Measurements from ENCODE around the gene C1orf105. TPM values are rescaled to one million over a fixed set of nuclear protein-coding genes. Genes with fewer than 3 reads are reported as not detected.

The C1orf105 gene
- total and polyA plus RNA-seq, 10 of the 15 experiments (the other 5 are each of a cell fraction or from before 2014, with no cell fraction given), result not detected

DNA sequence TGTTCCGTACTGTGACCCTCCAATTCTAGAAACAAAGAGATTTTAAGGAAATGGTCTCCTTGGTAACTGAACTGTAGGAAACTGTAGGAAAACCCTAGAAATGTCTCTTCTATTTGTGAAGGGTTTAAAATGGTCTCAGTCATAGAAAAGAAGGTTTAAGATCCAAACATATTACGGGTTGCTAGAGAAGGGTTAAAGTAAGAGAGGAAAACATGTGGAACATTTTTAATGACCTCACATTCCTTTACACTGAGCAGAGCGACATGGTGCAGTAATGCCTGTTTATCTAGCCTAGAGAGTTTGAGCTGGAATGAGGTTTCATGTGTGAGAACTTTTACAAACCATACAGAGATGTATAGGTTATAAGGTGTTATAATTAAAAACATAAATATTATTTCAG, 36.9 kb upstream of the C1orf105 start (continued):
- no peak for TF ChIP-seq ZNF687 (IDR thresholded peaks at IDR 0.05)

DNA sequence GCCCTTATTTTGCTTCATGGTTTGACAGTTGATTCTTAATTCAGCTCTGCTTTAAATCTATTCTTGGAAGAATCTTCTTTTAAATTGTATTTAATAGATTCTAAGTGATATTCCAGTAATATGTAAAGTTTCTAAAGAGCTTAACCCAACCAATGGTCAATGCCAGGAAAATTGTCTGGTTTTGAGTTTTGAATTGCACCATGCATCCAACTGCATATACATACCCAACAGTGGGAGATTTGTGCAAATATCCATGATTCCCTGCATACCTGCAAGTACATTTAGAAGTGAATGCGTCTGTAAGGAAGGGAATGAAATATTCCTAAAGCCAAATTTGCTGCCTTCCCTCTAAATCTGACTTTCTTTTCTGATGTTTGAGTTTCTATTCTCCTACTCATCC, 35.8 kb upstream of the C1orf105 start:
- WGBS (ENCODE audit: insufficient coverage, insufficient replicate concordance, low lambda C conversion rate, missing lambda C conversion rate), result 30% methylated on average over 1 of the region's 1 CpG
- TF ChIP-seq LARP7 (IDR thresholded peaks at IDR 0.05) (no peak), CBX3 (IDR thresholded peaks at IDR 0.05; ENCODE audit: borderline replicate concordance, low read depth) (no peak), SMARCA5 (IDR thresholded peaks at IDR 0.05) (no peak), MTA2 (IDR thresholded peaks at IDR 0.05; ENCODE audit: low read depth) (no peak), IRF3 (IDR thresholded peaks at IDR 0.05) (no peak), EZH2 (IDR thresholded peaks at IDR 0.05; ENCODE audit: borderline replicate concordance, control insufficient read depth, low read depth, low read length) (no peak), EED (IDR thresholded peaks at IDR 0.05; ENCODE audit: low read depth) (no peak)
- no peak for DNase-seq (ENCODE audit: low read depth, low spot score)
- H3K27me3 ChIP-seq (replicated peaks in 1 of 2; ENCODE audit: control insufficient read depth in 2 of 2, insufficient read depth in 2 of 2, low read length in 1 of 2), result no peaks in the 10 kb centered on the region
- H3K4me2 ChIP-seq (ENCODE audit: control insufficient read depth, insufficient read depth), result no peak overlapping the region
- SMC1A ChIA-PET (ENCODE audit: uncharacterized antibody, unreplicated experiment), result interaction anchor here (0.8 to 16.9 kb wide), 8 partner anchors 11 to 382 kb away, joined by 3 to 345 read pairs (median 6); no protein-coding TSS in a partner anchor
- no peaks in the 10 kb centered on the region for H3K79me2 ChIP-seq (ENCODE audit: control insufficient read depth, insufficient read depth, low read length)
- no peaks in the 10 kb centered on the region for H3K36me3 ChIP-seq (ENCODE audit: control insufficient read depth in 2 of 2, insufficient read depth in 2 of 2, low read length in 1 of 2)
- no peak overlapping the region for H2AFZ ChIP-seq (ENCODE audit: control insufficient read depth, low read depth, low read length)
- FAIRE-seq, result no peak
- no peak overlapping the region for H3K9ac ChIP-seq (ENCODE audit: control insufficient read depth, insufficient read depth, low read length)
- RAD21 ChIA-PET (ENCODE audit: unreplicated experiment), result interaction anchor here (0.9 to 2.9 kb wide), 6 partner anchors 10 to 40 kb away, joined by 4 to 12 read pairs (median 6); no protein-coding TSS in a partner anchor
- no peaks in the 10 kb centered on the region for H4K20me1 ChIP-seq (ENCODE audit: control insufficient read depth, insufficient read depth)
- H3K27ac ChIP-seq (ENCODE audit: control insufficient read depth, insufficient read depth), result no peak overlapping the region
- H3K4me1 ChIP-seq (ENCODE audit: control insufficient read depth, insufficient read depth, low read length), result peaks cover 17% of the 10 kb centered on the region
- H3K9me3 ChIP-seq (replicated peaks; ENCODE audit: control insufficient read depth, insufficient read depth, low read length), result peaks cover 1% of the 10 kb centered on the region; the same call in 1 of the 3 replicates
- no peak for ATAC-seq
- no peak overlapping the region for H3K4me3 ChIP-seq
- in situ Hi-C loops (cut with MboI) (no loop called here), intact Hi-C loops (cut with micrococcal nuclease; ENCODE audit: unreplicated experiment) (no loop called here)
- CTCF ChIA-PET, result interaction anchor here (1.3 kb wide), 1 partner anchor 15 kb away, joined by 3 read pairs; no protein-coding TSS in a partner anchor
- BruUV-seq (replicated peaks), result no TSS peak
- POLR2A ChIA-PET, result interaction anchor here (1.2 to 1.5 kb wide), 3 partner anchors 8 to 26 kb away, joined by 3 to 7 read pairs (median 4); no protein-coding TSS in a partner anchor

All from GM12878 (cell line).